Effector memory CD8-positive, alpha-beta T cell (primary cell): ENCODE data around the gene IRS1.

Experiments used
- ATAC-seq: fragments of 150-1000 bp; cut with Tn5 transposase; replicated peaks from 2 replicates; pipeline ENCODE4 v1.10.0; 2021; ENCODE audit warnings: mild to moderate bottlenecking, moderate library complexity
- DNase-seq, 3 experiments: peaks; one replicate each; pipeline ENCODE4 v3.0.0; 2021
- H3K27ac Mint-ChIP-seq, 2 donors: one replicate each; pipeline ENCODE4 v1.8.0; 2022; ENCODE audit warnings: mild to moderate bottlenecking in 2 of 2, mixed read lengths in 2 of 2, moderate library complexity in 2 of 2
- H3K27me3 Mint-ChIP-seq, 2 donors: one replicate each; pipeline ENCODE4 v1.8.0; 2022; ENCODE audit warnings: mixed read lengths in 2 of 2
- H3K36me3 Mint-ChIP-seq: one replicate; pipeline ENCODE4 v1.8.0; 2022; ENCODE audit warnings: mild to moderate bottlenecking, moderate library complexity, mixed read lengths; ENCODE audit not compliant: insufficient read depth
- H3K4me1 Mint-ChIP-seq, 2 donors: one replicate each; pipeline ENCODE4 v1.8.0; 2022; ENCODE audit warnings: low read depth in 2 of 2, mixed read lengths in 2 of 2
- H3K4me3 Mint-ChIP-seq, 2 donors: one replicate each; pipeline ENCODE4 v1.8.0; 2022; ENCODE audit warnings: mild to moderate bottlenecking in 2 of 2, mixed read lengths in 2 of 2, moderate library complexity in 2 of 2
- H3K9me3 Mint-ChIP-seq, 2 donors: one replicate each; pipeline ENCODE4 v1.8.0; 2022; ENCODE audit warnings: mixed read lengths in 2 of 2

IRS1 gene

GRCh38 chr2:226711606-226712296 lies 87.9 kb downstream of the IRS1 start:
- Mint-ChIP-seq H3K27me3 (peaks cover 7% of the 10 kb centered on the region in 2 donors), H3K36me3 (no peaks in the 10 kb centered on the region), H3K4me3 (no peak overlapping the region), H3K27ac (no peak overlapping the region), H3K9me3 (no peaks in the 10 kb centered on the region), H3K4me1 (peaks cover 0 to 1% of the 10 kb centered on the region in 2 donors)
- DNase-seq (no peak), ATAC-seq (no peak)

- ATAC-seq (no peak), DNase-seq (no peak)
- H3K4me1 Mint-ChIP-seq: no peaks in the 10 kb centered on the region
- H3K36me3 Mint-ChIP-seq: no peaks in the 10 kb centered on the region
- H3K4me3 Mint-ChIP-seq: no peak overlapping the region
- no peaks in the 10 kb centered on the region for H3K9me3 Mint-ChIP-seq
- no peak overlapping the region for H3K27ac Mint-ChIP-seq
- H3K27me3 Mint-ChIP-seq: peaks cover 0 to 6% of the 10 kb centered on the region in 2 donors
Measured at GRCh38 chr2:226707499-226707898, 92.1 kb downstream of the IRS1 start.

GRCh38 chr2:226705965-226706364 lies 93.7 kb downstream of the IRS1 start:
- Mint-ChIP-seq H3K27ac (no peak overlapping the region), H3K36me3 (no peaks in the 10 kb centered on the region), H3K4me1 (no peaks in the 10 kb centered on the region), H3K27me3 (peaks cover 6 to 14% of the 10 kb centered on the region in 2 donors), H3K4me3 (no peak overlapping the region), H3K9me3 (no peaks in the 10 kb centered on the region)
- DNase-seq: no peak
- ATAC-seq: no peak

GRCh38 chr2:226705133-226705886 lies 94.3 kb downstream of the IRS1 start:
- ATAC-seq (no peak), DNase-seq (no peak)
- no peaks in the 10 kb centered on the region for H3K4me1 Mint-ChIP-seq
- no peak overlapping the region for H3K4me3 Mint-ChIP-seq
- no peaks in the 10 kb centered on the region for H3K36me3 Mint-ChIP-seq
- H3K27me3 Mint-ChIP-seq: peaks cover 9 to 15% of the 10 kb centered on the region in 2 donors
- no peak overlapping the region for H3K27ac Mint-ChIP-seq
- no peaks in the 10 kb centered on the region for H3K9me3 Mint-ChIP-seq

- peaks cover 19 to 21% of the 10 kb centered on the region in 2 donors for H3K27me3 Mint-ChIP-seq
- no peaks in the 10 kb centered on the region for H3K4me1 Mint-ChIP-seq
- no peak for DNase-seq
- H3K27ac Mint-ChIP-seq: no peak overlapping the region
- ATAC-seq: no peak
- no peak overlapping the region for H3K4me3 Mint-ChIP-seq
- no peaks in the 10 kb centered on the region for H3K9me3 Mint-ChIP-seq
- H3K36me3 Mint-ChIP-seq: no peaks in the 10 kb centered on the region
Measured at GRCh38 chr2:226703514-226703913, 96.1 kb downstream of the IRS1 start.

- no peaks in the 10 kb centered on the region for H3K9me3 Mint-ChIP-seq
- ATAC-seq: no peak
- no peaks in the 10 kb centered on the region for H3K36me3 Mint-ChIP-seq
Measured at GRCh38 chr2:226702376-226702775, 97.2 kb downstream of the IRS1 start.

GRCh38 chr2:226701052-226701451 lies 98.6 kb downstream of the IRS1 start:
- Mint-ChIP-seq H3K9me3 (no peaks in the 10 kb centered on the region), H3K27me3 (peaks cover 19 to 21% of the 10 kb centered on the region in 2 donors), H3K36me3 (no peaks in the 10 kb centered on the region), H3K4me3 (no peak overlapping the region), H3K4me1 (no peaks in the 10 kb centered on the region), H3K27ac (no peak overlapping the region)
- no peak for DNase-seq
- no peak for ATAC-seq

More at GRCh38 chr2:226702376-226702775, 97.2 kb downstream of the IRS1 start:
- Mint-ChIP-seq H3K4me3 (no peak overlapping the region), H3K4me1 (no peaks in the 10 kb centered on the region), H3K27ac (no peak overlapping the region), H3K27me3 (peaks cover 19 to 21% of the 10 kb centered on the region in 2 donors)
- DNase-seq: no peak

- DNase-seq (no peak), ATAC-seq (no peak)
- no peak overlapping the region for H3K4me3 Mint-ChIP-seq
Measured at GRCh38 chr2:226699321-226699720, 100.3 kb downstream of the IRS1 start.

GRCh38 chr2:226698671-226699070 lies 100.9 kb downstream of the IRS1 start:
- no peaks in the 10 kb centered on the region for H3K36me3 Mint-ChIP-seq
- ATAC-seq (no peak), DNase-seq (no peak)
- H3K9me3 Mint-ChIP-seq: no peaks in the 10 kb centered on the region
- peaks cover 13 to 32% of the 10 kb centered on the region in 2 donors for H3K27me3 Mint-ChIP-seq
- no peak overlapping the region for H3K27ac Mint-ChIP-seq
- H3K4me1 Mint-ChIP-seq: no peaks in the 10 kb centered on the region
- H3K4me3 Mint-ChIP-seq: no peak overlapping the region

More at GRCh38 chr2:226699321-226699720, 100.3 kb downstream of the IRS1 start:
- no peaks in the 10 kb centered on the region for H3K36me3 Mint-ChIP-seq
- H3K27me3 Mint-ChIP-seq: peaks cover 13 to 26% of the 10 kb centered on the region in 2 donors
- no peaks in the 10 kb centered on the region for H3K9me3 Mint-ChIP-seq
- no peaks in the 10 kb centered on the region for H3K4me1 Mint-ChIP-seq
- H3K27ac Mint-ChIP-seq: no peak overlapping the region

GRCh38 chr2:226694586-226695284 lies 104.9 kb downstream of the IRS1 start:
- H3K9me3 Mint-ChIP-seq: no peaks in the 10 kb centered on the region
- H3K27me3 Mint-ChIP-seq: peaks cover 8 to 47% of the 10 kb centered on the region in 2 donors

GRCh38 chr2:226694149-226694548 lies 105.5 kb downstream of the IRS1 start:
- H3K4me3 Mint-ChIP-seq: no peak overlapping the region
- ATAC-seq (no peak), DNase-seq (no peak)
- no peak overlapping the region for H3K27ac Mint-ChIP-seq
- no peaks in the 10 kb centered on the region for H3K36me3 Mint-ChIP-seq
- H3K4me1 Mint-ChIP-seq: no peaks in the 10 kb centered on the region
- H3K9me3 Mint-ChIP-seq: no peaks in the 10 kb centered on the region
- peaks cover 4 to 41% of the 10 kb centered on the region in 2 donors for H3K27me3 Mint-ChIP-seq

More at GRCh38 chr2:226694586-226695284, 104.9 kb downstream of the IRS1 start:
- Mint-ChIP-seq H3K4me1 (no peaks in the 10 kb centered on the region), H3K36me3 (no peaks in the 10 kb centered on the region), H3K4me3 (no peak overlapping the region), H3K27ac (no peak overlapping the region)
- ATAC-seq: no peak
- no peak for DNase-seq

GRCh38 chr2:226693521-226693920 lies 106.1 kb downstream of the IRS1 start:
- no peaks in the 10 kb centered on the region for H3K4me1 Mint-ChIP-seq
- H3K27ac Mint-ChIP-seq: no peak overlapping the region
- no peak overlapping the region for H3K4me3 Mint-ChIP-seq
- no peaks in the 10 kb centered on the region for H3K9me3 Mint-ChIP-seq
- no peak for DNase-seq
- H3K36me3 Mint-ChIP-seq: no peaks in the 10 kb centered on the region
- H3K27me3 Mint-ChIP-seq: peaks cover 7 to 44% of the 10 kb centered on the region in 2 donors
- no peak for ATAC-seq

GRCh38 chr2:226692521-226693126 lies 107.0 kb downstream of the IRS1 start:
- Mint-ChIP-seq H3K9me3 (no peaks in the 10 kb centered on the region), H3K4me1 (no peaks in the 10 kb centered on the region), H3K27ac (no peak overlapping the region), H3K36me3 (no peaks in the 10 kb centered on the region), H3K4me3 (no peak overlapping the region), H3K27me3 (peaks cover 12 to 50% of the 10 kb centered on the region in 2 donors)
- ATAC-seq: no peak
- DNase-seq: no peak
